Activated CD8-positive, alpha-beta T cell treated with anti-CD3 and anti-CD28 coated beads, Interleukin-2, amount 10 ng/mL, durations not matched to agents 7 days and 5 days (primary cell): Measurements from ENCODE around the gene TWNK. TPM values are rescaled to one million over a fixed set of nuclear protein-coding genes. Genes with fewer than 3 reads are reported as not detected.
"Not testable (repeated sequence)": the region's sequence is repeated elsewhere in the genome, so short reads cannot be mapped to it uniquely, and the experiment has no call there.

Source experiments
- ATAC-seq: fragments of 150-1000 bp; cut with Tn5 transposase; one replicate; pipeline ENCODE4 v1.10.0; 2021; ENCODE audit warnings: moderate library complexity
- CTCF ChIA-PET: fragments of 350-600 bp; sonication (Branson Sonifier 250); formaldehyde crosslinking; loops from one replicate; lab custom pipeline; 2021; ENCODE audit warnings: antibody characterized with exemption; lab: Charles Lee
- POLR2A ChIA-PET: fragments of 350-600 bp; sonication (Branson Sonifier 250); formaldehyde crosslinking; loops from one replicate; lab custom pipeline; 2021; ENCODE audit warnings: antibody characterized with exemption; lab: Charles Lee
- DNase-seq: peaks from one replicate; pipeline ENCODE4 v3.0.0-alpha.2; 2020
- H3K27ac Mint-ChIP-seq: one replicate; pipeline ENCODE4 v1.8.0; 2021; ENCODE audit warnings: mild to moderate bottlenecking, mixed read lengths
- H3K27me3 Mint-ChIP-seq: one replicate; pipeline ENCODE4 v1.8.0; 2021; ENCODE audit warnings: low read depth, mixed read lengths
- H3K36me3 Mint-ChIP-seq: one replicate; pipeline ENCODE4 v1.8.0; 2021; ENCODE audit warnings: low read depth, mixed read lengths
- H3K4me1 Mint-ChIP-seq: one replicate; pipeline ENCODE4 v1.8.0; 2021; ENCODE audit warnings: low read depth, mixed read lengths
- H3K4me3 Mint-ChIP-seq: one replicate; pipeline ENCODE4 v1.8.0; 2021; ENCODE audit warnings: mild to moderate bottlenecking, mixed read lengths
- H3K9me3 Mint-ChIP-seq: one replicate; pipeline ENCODE4 v1.8.0; 2022; ENCODE audit warnings: mixed read lengths; ENCODE audit not compliant: insufficient read depth
- total RNA-seq, 2 experiments: library from RNA; stranded (reverse); gene quantifications; one replicate each; pipeline ENCODE4 v1.2.3, GENCODE V29; 2021

Gene TWNK
- total RNA-seq, 2 experiments from 2014 or later = 11.8 to 13.3 TPM

DNA sequence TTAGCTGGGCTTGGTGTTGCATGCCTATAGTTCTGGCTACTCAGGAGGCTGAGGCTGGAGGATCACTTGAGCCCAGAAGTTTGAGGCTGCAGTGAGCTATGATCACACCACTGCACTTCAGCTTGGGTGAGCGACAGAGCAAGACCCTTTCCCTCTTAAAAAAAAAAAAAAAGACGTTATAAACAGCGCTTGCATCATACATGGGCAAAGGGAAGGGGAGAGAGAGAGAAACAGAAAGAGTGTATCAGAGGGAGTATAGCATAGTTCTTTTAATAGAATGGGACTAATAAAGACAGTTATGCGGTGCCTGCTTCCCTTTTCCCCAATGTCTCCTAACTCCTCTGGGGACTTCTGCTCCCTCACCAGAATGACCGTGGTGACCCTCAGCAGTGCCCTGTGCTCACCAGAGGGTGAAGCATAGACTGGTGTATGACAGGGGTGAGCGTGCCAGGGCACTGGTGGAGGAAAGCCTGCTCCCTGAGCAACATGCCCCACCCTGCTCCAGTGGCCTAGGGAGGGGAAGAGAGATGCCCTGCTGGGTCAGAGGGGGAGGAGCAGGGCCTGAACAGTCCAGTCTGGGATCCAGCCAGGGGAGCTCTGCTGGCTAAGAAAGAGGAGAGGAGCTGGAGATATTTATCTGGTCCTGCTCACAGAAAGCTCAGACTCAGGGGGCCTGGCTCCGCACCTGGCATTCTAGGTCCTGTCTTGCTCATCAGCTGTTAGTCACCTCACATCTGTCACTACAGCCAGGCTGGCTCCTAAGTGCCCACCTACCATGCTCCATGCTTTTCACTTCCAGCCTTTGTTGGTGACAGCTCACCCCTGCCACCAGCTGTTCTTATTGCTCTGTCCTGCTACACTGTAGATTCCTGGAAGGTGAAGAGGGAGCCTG, 41.3 kb downstream of the TWNK start:
- Mint-ChIP-seq H3K4me1 (peaks cover 20% of the 10 kb centered on the region), H3K27me3 (peaks cover 17% of the 10 kb centered on the region), H3K27ac (no peak overlapping the region), H3K4me3 (no peak overlapping the region), H3K36me3 (no peaks in the 10 kb centered on the region), H3K9me3 (no peaks in the 10 kb centered on the region)
- POLR2A ChIA-PET = no interaction called here
- CTCF ChIA-PET = interaction anchor here (0.8 to 14.0 kb wide), 5 partner anchors 10 to 33 kb away, joined by 3 to 169 read pairs (median 3); partner anchors contain the start of gene KAZALD1
- DNase-seq = no peak
- no peak for ATAC-seq

DNA sequence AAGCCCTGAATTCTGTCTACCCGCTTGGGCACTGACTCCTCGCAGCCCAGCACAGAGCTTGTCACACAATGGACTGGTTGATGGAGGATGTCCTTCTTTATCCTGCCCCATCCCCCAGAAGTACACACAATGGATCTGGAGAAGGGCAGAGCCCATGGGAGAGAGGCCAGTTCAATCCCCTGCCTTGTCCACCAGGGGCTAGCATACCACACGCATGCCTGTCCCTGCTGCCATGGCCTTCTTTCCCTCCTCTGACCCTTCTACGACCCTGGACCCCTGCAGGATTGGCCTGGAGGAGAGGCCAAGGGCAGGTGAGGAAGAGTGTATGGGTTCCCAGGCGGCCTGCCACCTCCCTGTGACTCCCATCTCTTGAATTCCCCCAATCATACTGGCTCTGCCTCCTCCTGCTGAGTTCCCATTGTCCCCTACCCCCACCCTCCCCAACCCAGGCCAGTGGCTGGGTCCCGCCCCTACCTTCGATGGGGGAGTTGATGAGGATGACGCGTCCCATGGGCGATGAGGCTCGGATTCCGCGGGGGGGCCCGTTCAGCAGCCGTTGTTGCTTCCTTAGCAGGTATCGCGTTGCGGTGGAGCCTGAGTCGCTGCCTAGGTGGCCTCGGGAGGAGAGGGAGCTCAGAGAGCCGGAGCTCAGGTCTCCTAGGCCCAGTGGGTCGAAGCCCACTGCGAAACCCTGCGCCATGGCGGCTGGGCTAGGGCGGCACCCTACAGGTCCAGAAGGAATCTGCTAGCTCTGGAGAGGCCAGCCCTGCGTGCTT, 42.4 kb downstream of the TWNK start:
- Mint-ChIP-seq H3K4me3 (no peak overlapping the region), H3K9me3 (no peaks in the 10 kb centered on the region), H3K27me3 (peaks cover 17% of the 10 kb centered on the region), H3K36me3 (no peaks in the 10 kb centered on the region), H3K4me1 (peaks cover 20% of the 10 kb centered on the region), H3K27ac (no peak overlapping the region)
- ATAC-seq (no peak), DNase-seq (no peak)
- ChIA-PET CTCF (interaction anchor here (0.8 to 14.0 kb wide), 7 partner anchors 9 to 33 kb away, joined by 3 to 169 read pairs (median 6); partner anchors contain the start of gene KAZALD1), POLR2A (interaction anchor here (1.6 kb wide), 1 partner anchor 32 kb away, joined by 5 read pairs; no protein-coding TSS in a partner anchor)

DNA sequence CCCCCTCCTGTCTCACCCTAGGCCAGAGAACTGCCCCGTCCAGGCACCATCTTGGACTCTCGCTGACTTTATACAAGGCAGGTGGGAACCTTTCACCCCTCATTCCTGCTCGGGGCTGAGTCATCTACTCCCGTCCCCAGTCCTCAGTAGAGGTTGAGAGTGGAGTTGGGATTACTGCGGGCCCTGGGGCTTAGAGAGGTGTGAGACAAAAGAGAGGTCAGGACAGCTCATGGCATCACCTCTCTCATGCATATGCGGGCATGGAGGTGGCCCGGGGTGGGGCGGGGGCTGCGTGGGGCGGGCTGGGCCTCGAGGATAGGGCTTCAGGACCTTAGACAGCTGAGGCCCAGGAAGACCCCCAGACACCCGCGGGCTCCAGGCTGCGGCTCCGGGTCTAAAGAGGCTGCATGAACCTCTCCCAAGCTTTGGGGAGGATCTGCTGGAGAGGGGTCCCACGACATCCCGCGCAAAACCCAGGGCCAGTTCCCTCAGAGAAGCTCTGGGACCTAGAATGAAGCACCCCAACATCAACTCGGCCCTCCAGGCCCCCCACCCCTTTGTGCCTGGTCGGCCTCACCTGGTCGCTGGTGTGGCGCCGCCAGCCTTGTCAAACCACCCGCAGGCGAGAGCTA, 43.3 kb downstream of the TWNK start:
- peaks cover 17% of the 10 kb centered on the region for H3K27me3 Mint-ChIP-seq
- peaks cover 2% of the 10 kb centered on the region for H3K36me3 Mint-ChIP-seq
- no peak for DNase-seq
- POLR2A ChIA-PET = interaction anchor here (0.6 to 1.6 kb wide), 4 partner anchors 11 to 65 kb away, joined by 3 to 5 read pairs (median 4); no protein-coding TSS in a partner anchor
- H3K9me3 Mint-ChIP-seq = no peaks in the 10 kb centered on the region
- H3K4me1 Mint-ChIP-seq = peaks cover 20% of the 10 kb centered on the region
- CTCF ChIA-PET = interaction anchor here (1.0 to 14.0 kb wide), 12 partner anchors 10 to 117 kb away, joined by 3 to 169 read pairs (median 10); no protein-coding TSS in a partner anchor
- peak overlapping the region; percentile 79 for H3K4me3 Mint-ChIP-seq
- no peak for ATAC-seq
- peak overlapping the region; percentile 90 for H3K27ac Mint-ChIP-seq

DNA sequence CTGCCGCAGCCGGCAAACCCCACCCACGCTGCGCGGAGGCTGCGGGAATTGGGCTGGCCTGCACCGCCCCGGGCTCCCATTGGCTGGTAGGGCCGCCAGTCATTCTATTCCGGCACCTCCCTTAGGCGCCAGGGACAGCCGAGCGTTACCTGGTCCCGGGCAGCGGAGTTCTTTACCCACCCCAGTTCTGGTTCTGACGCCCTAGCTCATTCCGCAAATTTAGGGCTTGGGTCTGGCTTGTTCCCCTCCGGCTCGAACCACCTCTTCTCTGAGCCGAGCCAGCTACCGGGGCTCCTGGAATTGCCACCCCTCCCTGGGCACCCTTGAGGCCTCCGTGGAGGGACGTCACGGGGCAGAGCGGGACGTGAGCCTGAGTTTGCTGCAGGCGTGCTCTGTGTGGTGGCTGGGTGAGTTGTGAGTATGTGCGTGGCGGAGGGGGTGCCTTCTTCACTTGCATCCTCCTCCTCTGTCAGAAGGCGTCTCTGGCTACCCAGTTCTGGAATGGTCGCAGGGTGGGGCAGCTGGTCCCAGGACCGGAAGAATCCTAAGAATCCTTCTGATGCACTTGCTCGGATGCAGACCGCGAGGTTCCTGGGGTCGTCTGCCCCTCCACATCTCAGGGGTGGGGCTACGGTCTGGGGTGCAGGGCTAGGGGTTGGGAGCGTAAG, 43.9 kb downstream of the TWNK start, which contains the start of the genes PDZD7 and SFXN3:
PDZD7 (minus strand) TSS at position 2 of the 668 bp plus-strand sequence. CDS start 910 bp downstream, outside the sequence.
SFXN3 (plus strand) TSS at position 107 of the 668 bp plus-strand sequence. CDS start 3,461 bp downstream, outside the sequence.
- ChIA-PET POLR2A (interaction anchor here (0.6 to 1.6 kb wide), 5 partner anchors 10 to 65 kb away, joined by 3 to 5 read pairs (median 3); no protein-coding TSS in a partner anchor), CTCF (interaction anchor here (1.0 to 14.0 kb wide), 14 partner anchors 9 to 117 kb away, joined by 3 to 169 read pairs (median 6); no protein-coding TSS in a partner anchor)
- H3K36me3 Mint-ChIP-seq = peaks cover 8% of the 10 kb centered on the region
- peak; percentile 97 for DNase-seq
- no peaks in the 10 kb centered on the region for H3K9me3 Mint-ChIP-seq
- H3K4me3 Mint-ChIP-seq = peak within 1 kb of the TSS; percentile 79
- peaks cover 20% of the 10 kb centered on the region for H3K4me1 Mint-ChIP-seq
- ATAC-seq = peak; percentile 90
- peaks cover 17% of the 10 kb centered on the region for H3K27me3 Mint-ChIP-seq
- peak within 1 kb of the TSS; percentile 90 for H3K27ac Mint-ChIP-seq

DNA sequence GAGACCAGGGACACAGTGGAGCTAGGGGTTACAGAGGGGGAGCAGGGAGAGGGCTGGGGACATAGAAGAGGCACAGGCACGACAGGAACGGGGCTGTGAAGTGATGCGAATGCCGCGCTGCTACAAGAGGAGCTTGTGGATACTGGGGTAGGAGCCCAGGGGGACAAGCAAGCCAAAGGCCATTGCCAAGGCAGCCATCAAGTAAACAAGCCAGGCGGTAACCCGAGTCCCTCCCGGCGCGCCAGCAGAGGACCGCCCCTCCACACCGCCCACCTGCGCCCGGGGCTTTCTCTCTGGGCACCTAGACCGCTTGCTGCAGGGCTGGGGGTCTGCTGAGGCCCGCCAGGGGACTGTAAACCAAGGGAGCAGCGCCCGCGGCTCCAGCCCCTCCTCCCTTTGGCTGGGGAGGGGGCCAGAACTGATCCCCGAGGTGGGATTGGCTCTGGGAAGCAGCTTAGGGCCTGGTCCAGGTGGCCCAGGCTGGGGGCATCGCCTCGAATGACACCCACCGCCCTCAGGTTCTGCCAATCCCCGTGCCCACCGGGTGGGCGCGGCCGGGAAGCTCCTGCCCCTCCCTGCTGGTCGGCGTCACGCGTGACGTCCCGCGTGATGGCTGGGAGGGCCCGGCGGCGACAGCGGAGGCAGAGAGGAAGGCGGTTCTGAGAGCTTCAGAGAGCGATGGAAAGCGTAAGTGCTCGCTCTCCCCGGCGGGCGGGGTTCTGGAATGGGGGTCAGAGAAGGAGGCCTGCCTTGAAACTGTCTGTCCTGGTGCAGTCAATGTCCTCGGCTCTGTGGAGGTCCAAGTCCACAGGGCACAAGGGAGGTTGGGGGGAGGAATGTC, 44.7 kb downstream of the TWNK start:
- peaks cover 13% of the 10 kb centered on the region for H3K36me3 Mint-ChIP-seq
- peaks cover 20% of the 10 kb centered on the region for H3K4me1 Mint-ChIP-seq
- ChIA-PET CTCF (interaction anchor here (1.2 to 14.0 kb wide), 10 partner anchors 8 to 110 kb away, joined by 4 to 169 read pairs (median 14); no protein-coding TSS in a partner anchor), POLR2A (interaction anchor here (0.8 to 1.6 kb wide), 3 partner anchors 9 to 64 kb away, joined by 3 to 5 read pairs (median 4); no protein-coding TSS in a partner anchor)
- peak overlapping the region; percentile 93 for H3K27ac Mint-ChIP-seq
- peaks cover 17% of the 10 kb centered on the region for H3K27me3 Mint-ChIP-seq
- ATAC-seq = peak; percentile 54
- peak overlapping the region; percentile 79 for H3K4me3 Mint-ChIP-seq
- peak; percentile 85 for DNase-seq
- no peaks in the 10 kb centered on the region for H3K9me3 Mint-ChIP-seq

DNA sequence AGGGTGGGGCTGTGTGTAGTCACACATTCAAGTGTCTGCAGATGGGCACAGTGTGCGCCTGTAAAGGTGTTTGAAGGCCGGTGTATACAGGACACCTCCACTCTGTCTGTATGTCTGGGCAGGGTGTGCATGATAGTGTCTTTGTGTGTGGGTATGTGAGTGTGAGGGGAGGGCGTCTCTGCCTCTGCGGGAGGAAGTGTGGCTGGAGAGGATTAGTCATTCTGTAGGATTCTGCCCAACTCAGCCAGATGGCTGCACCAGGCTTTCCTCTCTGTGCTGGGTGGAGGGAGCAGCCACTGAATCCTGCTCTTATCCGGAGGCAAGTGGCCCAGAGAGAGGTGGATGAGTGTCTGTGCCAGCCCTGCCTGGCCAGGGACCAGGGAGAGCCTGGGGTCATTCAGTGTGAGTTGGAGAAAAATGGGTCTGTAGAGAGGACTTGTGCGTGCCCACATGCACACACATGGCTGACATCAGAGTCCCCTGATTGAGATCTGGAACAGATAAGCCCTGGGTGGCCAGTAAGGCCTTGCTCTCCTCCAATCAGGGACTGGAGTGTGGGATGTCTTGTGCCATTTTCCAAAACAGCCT, 45.4 kb downstream of the TWNK start:
- Mint-ChIP-seq H3K36me3 (peaks cover 19% of the 10 kb centered on the region), H3K4me1 (peaks cover 20% of the 10 kb centered on the region), H3K4me3 (peak overlapping the region; percentile 79), H3K27ac (peak overlapping the region; percentile 93), H3K9me3 (no peaks in the 10 kb centered on the region), H3K27me3 (peaks cover 15% of the 10 kb centered on the region)
- CTCF ChIA-PET = interaction anchor here (1.2 to 14.0 kb wide), 8 partner anchors 9 to 109 kb away, joined by 4 to 169 read pairs (median 16); no protein-coding TSS in a partner anchor
- POLR2A ChIA-PET = no interaction called here
- ATAC-seq = peak; percentile 47
- DNase-seq = peak; percentile 67

DNA sequence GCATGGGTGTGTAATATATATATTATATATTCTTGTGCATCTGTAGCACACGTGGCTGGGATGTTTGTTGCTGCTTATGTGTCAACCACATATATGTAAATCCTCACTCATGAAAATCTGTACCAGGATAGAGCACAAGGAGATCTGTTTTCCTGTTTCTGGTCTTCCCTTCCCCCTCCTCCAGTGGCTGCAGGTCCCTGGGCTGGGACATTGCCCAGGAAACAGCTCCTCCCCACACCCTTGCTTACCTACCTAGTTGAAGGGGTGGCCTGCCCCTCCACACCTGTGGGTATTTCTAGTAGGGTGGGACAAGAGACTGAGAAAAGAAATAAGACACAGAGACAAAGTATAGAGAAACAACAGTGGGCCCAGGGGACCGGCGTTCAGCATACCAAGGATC, 45.9 kb downstream of the TWNK start:
- ATAC-seq (no peak), DNase-seq (no peak)
- ChIA-PET CTCF (interaction anchor here (1.5 to 14.0 kb wide), 4 partner anchors 16 to 36 kb away, joined by 5 to 169 read pairs (median 27); no protein-coding TSS in a partner anchor), POLR2A (no interaction called here)
- Mint-ChIP-seq H3K27ac (no peak overlapping the region), H3K9me3 (no peaks in the 10 kb centered on the region), H3K4me3 (peak overlapping the region; percentile 12), H3K4me1 (peaks cover 20% of the 10 kb centered on the region), H3K36me3 (peaks cover 24% of the 10 kb centered on the region), H3K27me3 (peaks cover 12% of the 10 kb centered on the region)

DNA sequence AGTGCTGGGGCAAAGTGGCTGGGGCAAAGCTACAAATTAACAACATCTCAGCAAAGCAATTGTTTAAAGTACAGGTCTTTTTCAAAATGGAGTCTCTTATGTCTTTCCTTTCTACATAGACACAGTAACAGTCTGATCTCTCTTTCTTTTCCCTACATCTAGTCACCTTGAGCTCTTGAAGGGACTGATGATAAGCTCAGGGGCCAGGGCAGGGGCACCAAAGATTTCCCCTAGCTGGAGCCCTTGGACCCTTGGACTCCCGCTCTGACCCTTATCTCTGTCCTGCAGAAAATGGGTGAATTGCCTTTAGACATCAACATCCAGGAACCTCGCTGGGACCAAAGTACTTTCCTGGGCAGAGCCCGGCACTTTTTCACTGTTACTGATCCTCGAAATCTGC, 47.1 kb downstream of the TWNK start:
- not testable (repeated sequence) for H3K27ac Mint-ChIP-seq, H3K4me3 Mint-ChIP-seq, DNase-seq, H3K27me3 Mint-ChIP-seq, ATAC-seq, H3K9me3 Mint-ChIP-seq
- ChIA-PET CTCF (interaction anchor here (0.8 to 14.0 kb wide), 6 partner anchors 9 to 36 kb away, joined by 3 to 169 read pairs (median 4); no protein-coding TSS in a partner anchor), POLR2A (interaction anchor here (0.9 to 1.1 kb wide), 3 partner anchors 9 to 28 kb away, joined by 3 to 5 read pairs (median 3); no protein-coding TSS in a partner anchor)
- Mint-ChIP-seq H3K36me3 (peaks cover 29% of the 10 kb centered on the region), H3K4me1 (peaks cover 20% of the 10 kb centered on the region)

DNA sequence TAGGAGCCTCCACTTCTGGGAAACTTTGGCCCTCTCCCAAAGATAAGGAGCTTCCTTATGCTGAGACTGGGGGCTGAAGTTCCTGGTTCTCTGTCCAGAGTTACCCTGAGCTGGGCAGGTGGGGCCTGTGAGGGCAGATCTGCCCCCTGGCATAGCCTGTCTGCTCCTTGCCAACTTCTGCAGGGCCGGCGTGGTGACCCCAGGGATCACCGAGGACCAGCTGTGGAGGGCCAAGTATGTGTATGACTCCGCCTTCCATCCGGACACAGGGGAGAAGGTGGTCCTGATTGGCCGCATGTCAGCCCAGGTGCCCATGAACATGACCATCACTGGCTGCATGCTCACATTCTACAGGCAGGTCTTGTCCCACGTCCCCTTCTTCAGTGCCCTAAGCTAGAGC, 48.0 kb downstream of the TWNK start:
- ChIA-PET CTCF (interaction anchor here (1.0 to 14.0 kb wide), 4 partner anchors 8 to 24 kb away, joined by 3 to 169 read pairs (median 4); no protein-coding TSS in a partner anchor), POLR2A (interaction anchor here (0.6 to 1.1 kb wide), 4 partner anchors 8 to 38 kb away, joined by 3 to 5 read pairs (median 4); no protein-coding TSS in a partner anchor)
- no peak overlapping the region for H3K27ac Mint-ChIP-seq
- DNase-seq (no peak), ATAC-seq (no peak)
- peaks cover 20% of the 10 kb centered on the region for H3K4me1 Mint-ChIP-seq
- H3K4me3 Mint-ChIP-seq = no peak overlapping the region
- H3K27me3 Mint-ChIP-seq = no peaks in the 10 kb centered on the region
- no peaks in the 10 kb centered on the region for H3K9me3 Mint-ChIP-seq
- peaks cover 29% of the 10 kb centered on the region for H3K36me3 Mint-ChIP-seq
